ENCODE data around the gene ALOX12B. TPM values are rescaled to one million over a fixed set of nuclear protein-coding genes. Genes with fewer than 3 reads are reported as not detected.
A peak's percentile ranks its signal among the peaks of the same experiment; 100 is the strongest.

ALOX12B gene
- total RNA-seq, 1 donor = not detected

GRCh38 chr17:8057691-8058114 is 29.8 kb downstream of the ALOX12B start:
- H3K4me3 ChIP-seq (ENCODE audit: low read depth, low read length) = peak overlapping the region; percentile 24
- peak; percentile 70 for TF ChIP-seq CTCF (IDR thresholded peaks at IDR 0.05; ENCODE audit: insufficient read depth, low read depth, low read length)
- peak; percentile 84 for DNase-seq (ENCODE audit: low read depth)

GRCh38 chr17:8056976-8057625 is 30.4 kb downstream of the ALOX12B start:
- no peak for TF ChIP-seq CTCF (IDR thresholded peaks at IDR 0.05; ENCODE audit: insufficient read depth, low read depth, low read length)
- no peak overlapping the region for H3K4me3 ChIP-seq (ENCODE audit: low read depth, low read length)
- DNase-seq (ENCODE audit: low read depth) = peak; percentile 46

- peak; percentile 90 for DNase-seq (ENCODE audit: low read depth)
- TF ChIP-seq CTCF (IDR thresholded peaks at IDR 0.05; ENCODE audit: insufficient read depth, low read depth, low read length) = no peak
Measured at GRCh38 chr17:8056232-8056975, 31.1 kb downstream of the ALOX12B start.

GRCh38 chr17:8055851-8056231 is 31.7 kb downstream of the ALOX12B start:
- no peak for TF ChIP-seq CTCF (IDR thresholded peaks at IDR 0.05; ENCODE audit: insufficient read depth, low read depth, low read length)
- H3K4me3 ChIP-seq (ENCODE audit: low read depth, low read length) = no peak overlapping the region
- no peak for DNase-seq (ENCODE audit: low read depth)

More at GRCh38 chr17:8056232-8056975, 31.1 kb downstream of the ALOX12B start:
- no peak overlapping the region for H3K4me3 ChIP-seq (ENCODE audit: low read depth, low read length)

GRCh38 chr17:8053600-8053999 is 33.9 kb downstream of the ALOX12B start:
- no peak for DNase-seq (ENCODE audit: low read depth)
- no peak for TF ChIP-seq CTCF (IDR thresholded peaks at IDR 0.05; ENCODE audit: insufficient read depth, low read depth, low read length)
- H3K4me3 ChIP-seq (ENCODE audit: low read depth, low read length) = no peak overlapping the region

GRCh38 chr17:8052256-8053252 is 35.0 kb downstream of the ALOX12B start:
- TF ChIP-seq CTCF (IDR thresholded peaks at IDR 0.05; ENCODE audit: insufficient read depth, low read depth, low read length) = no peak
- H3K4me3 ChIP-seq (ENCODE audit: low read depth, low read length) = no peak overlapping the region
- DNase-seq (ENCODE audit: low read depth) = no peak
